Measurements from ENCODE around the gene LEFTY2. TPM values are rescaled to one million over a fixed set of nuclear protein-coding genes. Genes with fewer than 3 reads are reported as not detected.

The LEFTY2 gene
- total and polyA plus RNA-seq, 9 of the 15 experiments (the other 6 are each of a cell fraction or from before 2014, with no cell fraction given), result 0.04 to 0.14 TPM; not detected in 7

DNA sequence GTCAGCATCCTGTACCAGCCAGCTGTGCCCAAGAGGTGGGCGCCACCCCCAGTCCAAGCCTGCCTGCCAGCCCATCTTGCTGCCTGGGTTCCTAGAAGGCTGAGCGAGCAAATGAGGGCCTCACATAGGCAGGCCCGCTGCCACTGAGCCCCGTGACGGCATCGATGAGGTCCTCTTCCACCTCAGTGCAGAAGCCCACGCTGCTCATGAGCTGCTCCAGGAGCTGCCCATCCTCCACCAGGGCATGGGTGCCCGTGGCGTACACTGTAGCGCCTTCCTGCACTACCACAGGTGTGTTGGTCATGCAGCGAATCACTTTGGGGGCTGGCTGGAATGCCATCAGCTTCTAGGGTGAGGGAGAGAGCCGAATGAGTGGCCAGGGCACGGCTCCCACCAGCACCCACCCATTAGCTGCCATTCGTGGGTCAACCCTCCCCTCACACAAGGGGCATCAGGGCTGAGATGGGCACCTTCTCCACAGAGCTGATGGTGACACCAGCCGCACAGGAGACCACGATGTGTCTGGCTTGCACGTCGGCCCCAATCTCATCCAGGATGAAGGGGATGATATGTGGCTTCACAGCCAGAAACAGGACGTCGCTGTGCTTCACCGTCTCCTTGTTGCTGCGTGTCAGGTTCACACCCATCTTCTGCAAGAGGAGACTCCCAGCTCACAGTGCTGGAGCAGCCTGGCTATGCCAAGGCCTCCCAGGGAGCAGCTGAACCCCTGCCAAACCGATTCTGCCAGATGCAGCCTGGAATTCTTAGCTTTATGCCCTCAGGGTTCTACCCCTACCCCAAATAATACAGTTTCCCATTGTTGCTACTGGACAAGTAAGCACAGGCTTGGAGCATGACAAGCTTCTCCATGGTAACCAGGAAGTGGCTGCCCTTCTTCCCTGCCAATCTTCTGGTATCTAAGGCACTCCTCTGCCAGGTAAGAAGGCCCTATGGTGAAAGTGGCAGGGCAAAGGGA lies 19.0 kb downstream of the LEFTY2 start:
- H3K9me1 ChIP-seq (ENCODE audit: control insufficient read depth, insufficient read depth, low read length), result no peaks in the 10 kb centered on the region
- CTCF ChIA-PET (ENCODE audit: low intra/inter-chr PET ratio), result no interaction called here
- H3K79me2 ChIP-seq (ENCODE audit: control insufficient read depth, insufficient read depth, low read length), result peaks cover 39% of the 10 kb centered on the region
- in situ Hi-C loops (cut with MboI), result no loop called here
- DNase-seq (ENCODE audit: extremely low read depth in 1 of 4, low spot score in 3 of 4) (no peak), ATAC-seq (no peak), FAIRE-seq (no peak)
- H3K9ac ChIP-seq (ENCODE audit: insufficient read depth in 1 of 2, low read depth in 2 of 2, low read length in 2 of 2), result peak overlapping the region in 1 of 2 experiments; percentile 97; a peak in 3 of 4 replicates
- H3K9me3 ChIP-seq (replicated peaks; ENCODE audit: control insufficient read depth, insufficient read depth, low read depth, low read length), result no peaks in the 10 kb centered on the region
- no peaks in the 10 kb centered on the region for H3K27me3 ChIP-seq (ENCODE audit: control insufficient read depth in 2 of 2, insufficient read depth in 2 of 2, low read length in 2 of 2)
- H3K4me2 ChIP-seq (ENCODE audit: insufficient read depth, low read length), result peak overlapping the region; percentile 87
- 92% methylated on average over 23 of the region's 23 CpGs for WGBS (ENCODE audit: insufficient coverage, low coverage, missing lambda C conversion rate)
- H4K20me1 ChIP-seq (replicated peaks; ENCODE audit: control insufficient read depth, insufficient read depth, low read length), result no peaks in the 10 kb centered on the region
- no peak overlapping the region for H3K4me3 ChIP-seq
- H3K27ac ChIP-seq (ENCODE audit: extremely low read depth, low read depth, low read length), result peak overlapping the region; percentile 93; the same call in 2 of the 3 replicates
- POLR2A ChIA-PET, result interaction anchor here (0.6 to 1.2 kb wide), 6 partner anchors 8 to 55 kb away, joined by 3 to 4 read pairs (median 4); no protein-coding TSS in a partner anchor
- intact Hi-C loops (cut with micrococcal nuclease), result no loop called here
- peaks cover 57% of the 10 kb centered on the region for H3K36me3 ChIP-seq (ENCODE audit: control insufficient read depth, insufficient read depth, low read length)
- peaks cover 25 to 53% of the 10 kb centered on the region in 2 experiments for H3K4me1 ChIP-seq (replicated peaks in 1 of 2; ENCODE audit: control insufficient read depth in 2 of 2, insufficient read depth in 2 of 2, low read length in 2 of 2)
- no peak overlapping the region for H2AFZ ChIP-seq (ENCODE audit: low read depth, low read length)
- BruUV-seq (replicated peaks), result no TSS peak
- TF ChIP-seq MCM3 (IDR thresholded peaks at IDR 0.05) (no peak), POLR2G (IDR thresholded peaks at IDR 0.05; ENCODE audit: low read depth, low read length) (peak; percentile 50), ZHX1 (conservative IDR thresholded peaks at IDR 0.05; ENCODE audit: low read length) (no peak), TAF7 (tag; IDR thresholded peaks at IDR 0.05) (no peak), IFI16 (CRISPR knock-in tag; IDR thresholded peaks at IDR 0.05) (no peak), HCFC1 (IDR thresholded peaks at IDR 0.05; ENCODE audit: low read depth, low read length) (no peak), NR2C2 (CRISPR knock-in tag; IDR thresholded peaks at IDR 0.05) (no peak), NR2C2 (tag; IDR thresholded peaks at IDR 0.05) (no peak), ZNF282 (CRISPR knock-in tag; IDR thresholded peaks at IDR 0.05) (no peak), ZFP1 (CRISPR knock-in tag; IDR thresholded peaks at IDR 0.05) (no peak), ZNF23 (CRISPR knock-in tag; IDR thresholded peaks at IDR 0.05) (0 out of 2 replicates have a peak, but pooled peaks have one; percentile 23), DEAF1 (CRISPR knock-in tag; IDR thresholded peaks at IDR 0.05) (no peak), ZNF444 (CRISPR knock-in tag; IDR thresholded peaks at IDR 0.05) (no peak), THRA (IDR thresholded peaks at IDR 0.05) (no peak), POLR2AphosphoS5 (IDR thresholded peaks at IDR 0.05; ENCODE audit: control insufficient read depth, insufficient read depth, low read depth, low read length) (peak; percentile 4; the same call in 1 of the 2 replicates)
